NCI-H146 (cell line): ENCODE data around the gene SIDT1.
A peak's percentile ranks its signal among the peaks of the same experiment; 100 is the strongest.

Experiments
- DNase-seq: peaks from one replicate; lab custom pipeline; 2025; lab: John Stamatoyannopoulos, UW

Gene SIDT1

GRCh38 chr3:113597596-113598354, 65.4 kb downstream of the SIDT1 start:
- DNase-seq = no peak

GRCh38 chr3:113600418-113601182, 68.2 kb downstream of the SIDT1 start:
- no peak for DNase-seq

DNA sequence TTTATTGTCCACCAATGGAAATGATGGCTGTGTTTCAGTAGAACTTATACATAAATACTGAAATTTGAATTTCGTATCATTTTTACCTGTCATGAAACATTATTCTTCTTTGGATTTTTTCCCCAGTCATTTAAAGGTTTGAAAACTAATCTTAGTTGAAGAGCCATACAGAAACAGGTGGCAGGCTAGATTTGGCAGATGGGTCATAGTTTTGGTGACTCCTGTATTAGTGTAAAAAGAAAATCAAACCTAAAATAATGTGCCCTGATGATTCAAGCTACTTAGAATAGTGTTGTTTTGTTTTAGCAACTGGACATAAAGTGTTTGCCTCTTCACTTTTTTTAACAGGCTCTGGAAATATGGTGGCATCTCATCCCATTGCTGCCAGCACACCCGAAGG, 68.9 kb downstream of the SIDT1 start:
- no peak for DNase-seq

- no peak for DNase-seq
Observed at GRCh38 chr3:113602256-113602655, 69.9 kb downstream of the SIDT1 start.

DNA sequence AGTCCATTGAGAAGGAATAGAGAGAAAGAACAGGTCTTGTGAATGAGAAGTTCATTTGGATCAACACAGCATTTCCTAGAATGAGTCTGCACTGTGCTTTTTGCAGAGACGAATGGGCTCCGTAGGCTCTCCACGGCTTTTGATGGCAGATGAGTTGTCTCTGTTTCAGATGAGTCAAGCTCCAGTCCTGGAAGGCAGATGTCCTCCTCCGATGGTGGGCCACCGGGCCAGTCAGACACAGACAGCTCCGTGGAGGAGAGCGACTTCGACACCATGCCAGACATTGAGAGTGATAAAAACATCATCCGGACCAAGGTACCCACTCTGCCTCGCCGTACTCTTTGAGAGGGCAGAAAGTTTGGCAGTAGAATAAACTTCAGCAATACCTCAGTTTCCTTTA, 70.5 kb downstream of the SIDT1 start:
- no peak for DNase-seq

DNA sequence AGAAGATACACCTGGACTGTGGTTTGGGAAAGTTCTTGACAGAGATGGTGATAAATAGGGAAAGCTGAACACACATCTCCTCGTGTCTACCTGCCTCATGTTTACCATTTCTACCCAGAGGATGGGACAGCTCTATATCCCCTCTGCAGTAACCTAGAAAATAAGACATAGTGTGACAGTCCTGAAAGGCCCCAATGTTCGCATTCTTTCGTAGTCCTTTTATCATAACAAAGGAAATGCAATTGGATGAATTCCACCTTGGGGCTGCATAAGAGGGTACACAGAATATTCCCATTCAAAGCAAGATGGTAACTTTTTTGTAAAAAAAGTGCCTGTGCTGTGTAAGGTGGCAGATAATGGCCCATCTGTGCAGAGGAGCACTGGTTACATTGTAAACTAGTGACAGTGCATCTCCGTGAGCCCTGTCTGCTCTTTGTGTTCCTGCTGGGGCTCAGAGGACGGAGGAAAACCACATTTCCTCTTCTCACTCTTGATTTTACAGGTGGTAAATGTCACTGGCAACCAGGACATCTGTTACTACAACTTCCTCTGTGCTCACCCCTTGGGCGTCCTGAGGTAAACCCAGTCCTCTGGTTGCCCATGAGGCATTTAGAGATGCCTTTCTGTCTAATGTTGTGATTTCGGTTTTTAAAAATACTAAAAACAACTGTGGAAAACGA, 74.3 kb downstream of the SIDT1 start:
- no peak for DNase-seq

DNA sequence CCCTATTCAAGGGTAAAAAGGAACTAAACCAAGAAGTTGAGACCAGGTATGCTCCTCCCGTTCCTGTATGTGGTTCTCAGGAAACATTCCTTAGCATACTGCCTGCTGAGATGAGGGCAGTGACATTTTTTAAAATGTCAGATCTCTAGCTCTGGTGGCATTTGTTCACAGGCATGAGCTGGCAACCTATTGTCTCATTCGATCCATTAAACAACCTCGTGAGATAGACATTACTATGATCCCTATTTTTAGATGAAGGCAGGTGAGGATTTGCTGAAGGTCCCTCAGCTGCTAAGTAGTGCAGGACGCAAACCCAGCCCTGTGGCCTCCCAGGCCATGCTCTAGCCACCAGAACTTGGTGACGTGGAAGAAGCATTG, 74.9 kb downstream of the SIDT1 start:
- DNase-seq = no peak

DNA sequence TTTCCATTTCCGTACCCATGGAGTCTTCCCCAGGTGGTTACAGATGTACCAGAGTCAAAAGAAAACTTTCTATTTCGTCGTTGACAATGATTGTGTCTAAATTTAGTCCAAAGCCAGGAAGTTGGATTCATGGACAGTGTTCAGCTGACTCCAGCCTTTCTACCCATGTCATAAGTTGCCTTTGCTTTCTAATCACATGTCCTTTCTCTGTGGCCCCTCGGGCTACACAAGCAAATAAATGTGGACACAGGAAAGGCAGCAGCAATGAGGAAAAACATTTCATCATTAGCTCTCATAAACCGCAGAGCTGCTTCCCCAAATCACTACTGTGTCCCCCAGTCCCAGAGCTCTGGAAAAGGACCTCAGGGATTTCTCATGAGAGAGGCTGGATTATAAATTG, 82.0 kb downstream of the SIDT1 start:
- no peak for DNase-seq

- DNase-seq = no peak
Observed at GRCh38 chr3:113615976-113616375, 83.6 kb downstream of the SIDT1 start.

DNA sequence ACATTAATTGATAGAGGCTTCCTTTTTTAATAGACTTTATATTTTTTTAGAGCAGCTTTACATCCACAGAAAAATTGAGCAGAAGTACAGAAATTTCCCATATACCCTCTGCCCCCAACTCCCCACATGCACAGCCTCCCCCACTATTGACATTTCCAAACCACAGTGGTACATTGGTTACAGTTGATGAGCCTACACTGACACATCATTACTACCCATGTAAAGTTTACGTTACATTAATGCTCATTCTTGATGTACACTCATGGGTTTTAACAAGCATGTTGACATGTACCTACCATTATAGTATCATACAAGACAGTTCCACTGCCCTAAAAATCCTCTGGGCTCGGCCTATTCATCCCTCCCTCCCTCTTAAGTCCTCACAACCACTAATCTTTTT, 85.4 kb downstream of the SIDT1 start:
- no peak for DNase-seq

DNA sequence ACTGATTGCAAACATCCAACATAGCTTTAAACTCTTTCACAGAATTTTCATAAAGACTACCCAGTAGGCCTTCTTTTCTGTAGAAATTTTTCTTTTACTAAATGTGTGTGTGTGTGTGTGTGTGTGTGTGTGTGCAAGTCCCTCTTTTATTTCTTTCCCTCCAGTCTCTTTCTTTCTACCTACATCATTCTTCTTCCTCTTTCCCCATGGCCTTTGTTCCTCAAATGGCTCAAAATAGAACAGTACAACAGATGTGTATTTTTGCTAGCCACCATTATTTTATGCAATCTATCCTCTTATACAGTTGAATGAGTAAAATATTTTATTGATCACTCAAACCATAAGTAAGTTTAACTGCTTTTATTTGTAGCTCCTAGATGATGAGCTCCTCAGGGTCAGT, 87.7 kb downstream of the SIDT1 start:
- no peak for DNase-seq

GRCh38 chr3:113623324-113623723, 91.0 kb downstream of the SIDT1 start:
- no peak for DNase-seq

- DNase-seq = no peak
Observed at GRCh38 chr3:113623811-113624210, 91.5 kb downstream of the SIDT1 start.

DNA sequence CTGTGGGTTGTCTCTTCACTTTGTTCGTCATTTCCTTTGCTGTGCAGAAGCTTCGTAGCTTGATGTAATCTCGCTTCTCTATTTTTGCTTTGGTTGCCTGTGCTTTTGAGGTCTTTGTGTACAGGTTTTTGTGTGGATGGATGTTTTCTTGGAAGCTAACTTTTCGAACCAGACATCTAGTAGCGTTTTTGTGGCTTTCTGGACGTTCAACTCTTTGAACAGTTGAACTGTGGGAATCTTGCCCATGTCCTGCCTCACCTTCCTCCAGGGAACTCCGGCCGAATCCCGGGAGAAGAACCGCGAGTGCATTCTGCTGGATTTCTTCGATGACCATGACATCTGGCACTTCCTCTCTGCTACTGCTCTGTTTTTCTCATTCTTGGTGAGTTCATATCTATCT, 93.5 kb downstream of the SIDT1 start:
- no peak for DNase-seq

GRCh38 chr3:113626503-113627371, 94.4 kb downstream of the SIDT1 start:
- DNase-seq = peak; percentile 46

DNA sequence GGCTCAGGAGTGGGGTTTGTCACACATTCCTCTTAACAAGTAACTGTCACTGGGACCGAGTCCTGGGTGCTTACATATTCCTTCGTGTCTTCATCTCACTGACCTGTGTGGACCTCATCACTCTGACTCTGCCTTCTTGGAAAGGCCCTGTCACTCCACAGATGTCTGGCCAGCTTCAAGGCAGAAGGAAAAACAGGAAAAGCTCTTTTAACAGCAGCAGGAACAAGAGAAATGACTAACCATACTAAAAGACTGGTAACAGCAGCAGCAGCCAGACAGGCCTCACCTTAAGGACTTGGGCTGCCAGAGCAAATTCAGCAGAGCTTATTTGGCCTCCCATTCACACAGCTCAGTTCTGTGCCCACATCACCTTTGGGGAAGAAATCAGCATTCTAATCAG, 96.0 kb downstream of the SIDT1 start:
- no peak for DNase-seq

- no peak for DNase-seq
Observed at GRCh38 chr3:113628788-113629187, 96.4 kb downstream of the SIDT1 start.

DNA sequence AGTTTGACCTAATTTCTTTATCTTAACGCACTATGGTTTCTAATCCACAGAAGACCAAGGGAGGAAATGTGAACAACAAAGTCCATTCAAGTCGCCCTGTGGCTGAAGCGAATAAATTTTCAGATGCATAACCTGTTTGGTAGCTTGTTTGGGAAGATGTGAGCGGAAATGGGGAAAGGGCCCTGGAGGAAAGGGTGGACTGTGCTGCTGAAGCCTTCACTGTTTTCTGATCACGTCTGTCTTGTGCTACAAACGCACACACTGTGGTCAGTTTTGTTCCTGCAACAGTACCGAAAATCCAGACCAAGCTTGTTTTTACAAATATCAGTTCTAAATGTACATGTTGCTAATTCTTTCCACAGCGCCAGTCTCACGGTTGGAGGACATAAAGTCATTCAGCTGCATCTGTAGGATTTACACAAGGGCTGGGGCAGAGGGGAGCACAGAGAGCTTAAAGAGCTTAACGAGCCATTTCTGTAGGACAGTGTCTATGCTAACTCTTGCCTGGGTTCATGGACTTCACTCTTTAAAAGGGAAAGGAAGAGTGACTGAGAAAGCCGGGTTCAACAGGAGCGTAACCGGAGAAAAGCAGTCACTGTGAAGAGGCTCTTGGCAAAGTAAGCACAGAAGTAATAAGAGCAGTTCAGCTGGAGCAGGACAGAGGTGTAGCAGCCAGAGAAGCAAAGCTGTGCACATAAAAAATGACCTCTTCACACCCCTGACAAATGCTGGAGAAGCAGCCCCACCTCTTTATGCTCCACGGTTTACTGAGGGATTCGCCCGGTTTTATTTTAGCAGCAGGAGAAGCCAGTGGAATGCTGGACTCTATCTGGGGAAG, 97.4 kb downstream of the SIDT1 start:
- DNase-seq = no peak

DNA sequence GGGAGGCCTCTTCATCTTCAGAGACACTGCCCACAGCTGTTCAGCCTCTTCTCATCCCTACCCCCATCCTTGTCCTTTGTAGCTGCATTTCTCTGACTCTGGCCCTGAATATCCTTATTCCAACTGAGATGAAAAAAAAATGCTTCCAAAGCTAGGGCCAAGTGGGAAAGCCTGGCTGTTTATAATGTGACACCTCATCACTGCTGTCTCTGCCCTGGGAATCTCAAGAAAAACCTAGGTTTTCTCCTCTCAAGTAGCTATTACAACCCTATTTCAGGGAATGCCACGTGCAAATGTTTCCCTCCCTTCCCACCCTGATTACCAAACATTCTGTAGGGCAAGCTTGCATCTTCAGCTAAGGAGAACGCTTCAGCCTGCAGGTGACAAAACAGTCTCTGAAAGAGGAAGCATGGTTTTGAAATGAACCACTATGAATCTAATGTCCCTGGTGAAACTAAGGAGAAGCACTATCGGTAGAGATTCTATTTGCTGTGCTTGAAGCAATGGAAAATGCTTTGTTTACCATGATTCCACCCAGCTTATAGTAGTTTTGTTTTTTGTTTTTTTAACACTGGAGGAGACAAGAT, 98.7 kb downstream of the SIDT1 start:
- DNase-seq = no peak

- no peak for DNase-seq
Observed at GRCh38 chr3:113631573-113631972, 99.2 kb downstream of the SIDT1 start.
